A549 treated with AZD9567 at 1 μM for 4 hours (cell line): ENCODE measurements around the gene RTN4. TPM values are rescaled to one million over a fixed set of nuclear protein-coding genes. Genes with fewer than 3 reads are reported as not detected.

Experiments
- total RNA-seq: library from RNA; stranded (reverse); fragments of 200-300 nt; extraction: Qiagen RNA extraction; gene quantifications from 5 replicates; pipeline ENCODE4 v1.2.3, GENCODE V29; 2022; ENCODE audit not compliant: insufficient read depth

The RTN4 gene, protein sequence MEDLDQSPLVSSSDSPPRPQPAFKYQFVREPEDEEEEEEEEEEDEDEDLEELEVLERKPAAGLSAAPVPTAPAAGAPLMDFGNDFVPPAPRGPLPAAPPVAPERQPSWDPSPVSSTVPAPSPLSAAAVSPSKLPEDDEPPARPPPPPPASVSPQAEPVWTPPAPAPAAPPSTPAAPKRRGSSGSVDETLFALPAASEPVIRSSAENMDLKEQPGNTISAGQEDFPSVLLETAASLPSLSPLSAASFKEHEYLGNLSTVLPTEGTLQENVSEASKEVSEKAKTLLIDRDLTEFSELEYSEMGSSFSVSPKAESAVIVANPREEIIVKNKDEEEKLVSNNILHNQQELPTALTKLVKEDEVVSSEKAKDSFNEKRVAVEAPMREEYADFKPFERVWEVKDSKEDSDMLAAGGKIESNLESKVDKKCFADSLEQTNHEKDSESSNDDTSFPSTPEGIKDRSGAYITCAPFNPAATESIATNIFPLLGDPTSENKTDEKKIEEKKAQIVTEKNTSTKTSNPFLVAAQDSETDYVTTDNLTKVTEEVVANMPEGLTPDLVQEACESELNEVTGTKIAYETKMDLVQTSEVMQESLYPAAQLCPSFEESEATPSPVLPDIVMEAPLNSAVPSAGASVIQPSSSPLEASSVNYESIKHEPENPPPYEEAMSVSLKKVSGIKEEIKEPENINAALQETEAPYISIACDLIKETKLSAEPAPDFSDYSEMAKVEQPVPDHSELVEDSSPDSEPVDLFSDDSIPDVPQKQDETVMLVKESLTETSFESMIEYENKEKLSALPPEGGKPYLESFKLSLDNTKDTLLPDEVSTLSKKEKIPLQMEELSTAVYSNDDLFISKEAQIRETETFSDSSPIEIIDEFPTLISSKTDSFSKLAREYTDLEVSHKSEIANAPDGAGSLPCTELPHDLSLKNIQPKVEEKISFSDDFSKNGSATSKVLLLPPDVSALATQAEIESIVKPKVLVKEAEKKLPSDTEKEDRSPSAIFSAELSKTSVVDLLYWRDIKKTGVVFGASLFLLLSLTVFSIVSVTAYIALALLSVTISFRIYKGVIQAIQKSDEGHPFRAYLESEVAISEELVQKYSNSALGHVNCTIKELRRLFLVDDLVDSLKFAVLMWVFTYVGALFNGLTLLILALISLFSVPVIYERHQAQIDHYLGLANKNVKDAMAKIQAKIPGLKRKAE
- 475 to 632 TPM (median 497 TPM) in 5 replicates for total RNA-seq

DNA sequence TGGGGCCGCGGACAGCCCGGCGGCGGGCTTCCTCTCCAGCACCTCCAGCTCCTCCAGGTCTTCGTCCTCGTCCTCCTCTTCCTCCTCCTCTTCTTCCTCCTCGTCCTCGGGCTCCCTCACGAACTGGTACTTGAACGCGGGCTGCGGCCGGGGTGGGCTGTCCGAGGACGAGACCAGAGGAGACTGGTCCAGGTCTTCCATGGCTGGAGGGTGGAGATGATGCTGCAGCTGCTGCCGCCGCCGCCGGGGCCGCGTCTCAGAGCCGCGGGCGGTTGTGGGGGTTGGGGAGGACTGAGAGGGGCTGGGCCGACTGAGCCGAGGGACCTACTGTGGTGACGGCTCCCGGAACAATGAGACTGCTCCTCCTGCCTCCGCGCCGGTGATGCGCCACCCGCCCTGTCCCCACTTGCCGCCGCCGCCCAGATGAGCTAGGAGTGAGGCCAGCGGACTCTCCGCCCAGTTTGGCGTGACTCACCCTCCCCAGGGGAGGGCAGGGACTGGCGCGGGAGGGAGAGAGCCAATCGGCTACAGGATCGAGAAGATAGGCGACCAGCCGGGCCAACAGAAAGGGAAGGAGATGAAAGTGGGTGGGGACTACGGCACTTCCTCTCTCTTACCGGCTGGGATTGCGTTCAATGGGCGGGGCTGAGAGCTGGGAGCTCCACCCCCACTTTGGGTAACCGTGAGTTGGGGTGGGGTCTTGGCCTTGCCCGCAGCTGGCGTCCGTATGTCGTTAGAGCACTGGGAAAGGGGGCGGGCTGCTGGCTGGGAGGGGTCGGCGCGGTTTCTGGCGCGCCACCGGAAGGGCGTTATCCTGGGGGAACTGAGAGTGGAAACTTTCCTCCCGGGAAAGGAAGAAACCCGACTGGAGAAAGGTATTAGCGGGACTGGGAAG lies at the start of gene RTN4:
RTN4 (minus strand) TSS at position 352 of the 895 bp plus-strand sequence; CDS start at position 201, 151 bp downstream.

Other genes starting within 250 kb of the RTN4 start
- 1.9 to 3.0 TPM (median 2.3 TPM) in 4 of 5 replicates, not detected in the other for gene CLHC1, start 181.8 kb upstream of the RTN4 start, total RNA-seq
- gene RPS27A, start 182.2 kb upstream of the RTN4 start, total RNA-seq = 2,308 to 2,664 TPM (median 2,577 TPM) in 5 replicates
- gene MTIF2, start 218.8 kb upstream of the RTN4 start, total RNA-seq = 37.1 to 44.5 TPM (median 38.9 TPM) in 5 replicates